HG02759 (cell line): Measurements from ENCODE around the gene C1orf87.
A peak's percentile ranks its signal among the peaks of the same experiment; 100 is the strongest.

Source experiments
- ATAC-seq: cut with Tn5 transposase; IDR thresholded peaks from one replicate; pipeline ENCODE4 v1.9.1; 2021; ENCODE audit warnings: mild to moderate bottlenecking, moderate library complexity; ENCODE audit not compliant: unreplicated experiment

Gene C1orf87

GRCh38 chr1:59952065-59952464, 121.5 kb downstream of the C1orf87 start:
- ATAC-seq = no peak

DNA sequence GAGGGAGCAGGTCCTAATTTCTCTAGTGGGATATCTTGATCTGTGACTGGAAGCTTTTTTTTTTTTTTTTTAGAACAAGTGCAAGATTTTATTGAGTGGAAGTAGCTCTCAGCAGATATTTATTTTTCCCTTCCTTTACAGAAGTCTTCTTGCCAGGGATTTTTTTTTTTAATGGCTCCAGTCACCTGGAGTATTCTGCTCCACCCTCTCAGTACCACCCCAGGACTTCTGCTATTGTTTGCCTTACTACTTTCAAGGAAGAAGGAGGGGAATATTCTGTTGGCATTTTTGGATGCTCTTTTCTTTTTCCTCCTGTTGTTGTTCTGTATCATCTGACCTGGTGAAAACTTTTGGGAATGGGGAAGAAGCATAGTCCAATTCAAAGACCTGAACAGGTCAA, 123.9 kb downstream of the C1orf87 start:
- no peak for ATAC-seq

- ATAC-seq = no peak
Observed at GRCh38 chr1:59948990-59949389, 124.6 kb downstream of the C1orf87 start.

- ATAC-seq = peak; percentile 97
Observed at GRCh38 chr1:59947047-59947938, 126.3 kb downstream of the C1orf87 start.

DNA sequence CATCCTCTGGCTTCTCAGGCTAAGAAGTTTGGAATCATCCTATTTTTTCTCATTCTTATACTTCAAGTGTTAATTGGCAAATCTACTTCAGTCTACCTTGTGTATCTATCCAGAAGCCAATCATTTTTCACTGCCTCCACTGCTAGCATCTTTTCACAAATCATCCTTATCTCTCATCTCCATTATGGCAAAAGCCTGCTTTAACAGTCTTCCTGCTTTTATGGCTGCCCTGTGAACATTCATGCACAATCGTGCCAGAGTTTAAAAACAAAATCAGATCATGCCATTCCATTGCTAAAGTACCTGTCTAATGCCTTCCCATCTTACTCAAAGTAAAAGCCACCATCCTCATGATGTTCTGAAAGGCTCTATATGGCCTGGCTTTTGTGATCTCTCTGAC, 127.8 kb downstream of the C1orf87 start:
- ATAC-seq = no peak
